ENCODE data around the gene VPS18.
"Not testable (repeated sequence)": the region's sequence is repeated elsewhere in the genome, so short reads cannot be mapped to it uniquely, and the experiment has no call there.

VPS18 gene

GRCh38 chr15:40893733-40894680 is at the start of gene VPS18:
Gene VPS18, plus strand, starts transcription at chr15:40894450. Its CDS starts 319 bp downstream, at chr15:40894769.
- peak; percentile 100 for DNase-seq

GRCh38 chr15:40844696-40845030 is 49.6 kb upstream of the VPS18 start:
- peak; percentile 54 for DNase-seq

GRCh38 chr15:40845036-40845435 is 49.2 kb upstream of the VPS18 start:
- DNase-seq: no peak

- DNase-seq: no peak
Measured at GRCh38 chr15:40845511-40846284, 48.6 kb upstream of the VPS18 start.

- DNase-seq: no peak
Measured at GRCh38 chr15:40846841-40847222, 47.4 kb upstream of the VPS18 start.

- no peak for DNase-seq
Measured at GRCh38 chr15:40847223-40847961, 46.9 kb upstream of the VPS18 start.

- no peak for DNase-seq
Measured at GRCh38 chr15:40850576-40851112, 43.6 kb upstream of the VPS18 start.

- DNase-seq: no peak
Measured at GRCh38 chr15:40852529-40852928, 41.7 kb upstream of the VPS18 start.

- no peak for DNase-seq
Measured at GRCh38 chr15:40853241-40853890, 40.9 kb upstream of the VPS18 start.

GRCh38 chr15:40854161-40854560 is 40.1 kb upstream of the VPS18 start:
- DNase-seq: no peak

- no peak for DNase-seq
Measured at GRCh38 chr15:40855706-40856234, 38.5 kb upstream of the VPS18 start.

GRCh38 chr15:40856746-40857145 is 37.5 kb upstream of the VPS18 start:
- no peak for DNase-seq

GRCh38 chr15:40857601-40858341 is 36.5 kb upstream of the VPS18 start:
- peak; percentile 92 for DNase-seq

GRCh38 chr15:40858706-40859105 is 35.5 kb upstream of the VPS18 start:
- DNase-seq: no peak

GRCh38 chr15:40859206-40859851 is 34.9 kb upstream of the VPS18 start:
- peak; percentile 94 for DNase-seq

GRCh38 chr15:40861147-40861546 is 33.1 kb upstream of the VPS18 start:
- not testable (repeated sequence) for DNase-seq

- no peak for DNase-seq
Measured at GRCh38 chr15:40863660-40864270, 30.5 kb upstream of the VPS18 start.

GRCh38 chr15:40867199-40867598 is 27.1 kb upstream of the VPS18 start:
- DNase-seq: no peak

- no peak for DNase-seq
Measured at GRCh38 chr15:40869686-40870085, 24.6 kb upstream of the VPS18 start.

GRCh38 chr15:40870716-40871115 is 23.5 kb upstream of the VPS18 start:
- no peak for DNase-seq

Measured in stimulated activated CD8-positive, alpha-beta memory T cell treated with anti-CD3 and anti-CD28 coated beads, Interleukin-4, amount 100 ng/mL, for 48 hours (primary cell).